Measurements from ENCODE around the gene XRN1.
"Not testable (repeated sequence)": the region's sequence is repeated elsewhere in the genome, so short reads cannot be mapped to it uniquely, and the experiment has no call there.

Gene XRN1

GRCh38 chr3:142324275-142324953 is 123.4 kb downstream of the XRN1 start:
- not testable (repeated sequence) for DNase-seq (ENCODE audit: low read depth in 2 of 2)

- no peak for DNase-seq (ENCODE audit: low read depth in 2 of 2)
Measured at GRCh38 chr3:142319912-142320311, 127.9 kb downstream of the XRN1 start.

- DNase-seq (ENCODE audit: low read depth in 2 of 2), result no peak
Measured at GRCh38 chr3:142319094-142319493, 128.7 kb downstream of the XRN1 start.

- no peak for DNase-seq (ENCODE audit: low read depth in 2 of 2)
Measured at GRCh38 chr3:142318331-142318730, 129.5 kb downstream of the XRN1 start.

GRCh38 chr3:142315978-142316388 is 131.9 kb downstream of the XRN1 start:
- DNase-seq (ENCODE audit: low read depth in 2 of 2), result not testable (repeated sequence)

- no peak for DNase-seq (ENCODE audit: low read depth in 2 of 2)
Measured at GRCh38 chr3:142315083-142315482, 132.8 kb downstream of the XRN1 start.

- DNase-seq (ENCODE audit: low read depth in 2 of 2), result no peak
Measured at GRCh38 chr3:142310439-142310838, 137.4 kb downstream of the XRN1 start.

GRCh38 chr3:142302847-142303246 is 145.0 kb downstream of the XRN1 start:
- DNase-seq (ENCODE audit: low read depth in 2 of 2), result not testable (repeated sequence)

GRCh38 chr3:142298626-142299025 is 149.2 kb downstream of the XRN1 start:
- DNase-seq (ENCODE audit: low read depth in 2 of 2), result no peak

GRCh38 chr3:142296507-142296906 is 151.3 kb downstream of the XRN1 start:
- DNase-seq (ENCODE audit: low read depth in 2 of 2), result no peak

- DNase-seq (ENCODE audit: low read depth in 2 of 2), result no peak
Measured at GRCh38 chr3:142287866-142288638, 159.8 kb downstream of the XRN1 start.

GRCh38 chr3:142285083-142285517 is 162.7 kb downstream of the XRN1 start:
- no peak for DNase-seq (ENCODE audit: low read depth in 2 of 2)

- DNase-seq (ENCODE audit: low read depth in 2 of 2), result no peak
Measured at GRCh38 chr3:142282503-142282902, 165.3 kb downstream of the XRN1 start.

GRCh38 chr3:142281474-142281873 is 166.4 kb downstream of the XRN1 start:
- no peak for DNase-seq (ENCODE audit: low read depth in 2 of 2)

GRCh38 chr3:142279965-142280590 is 167.8 kb downstream of the XRN1 start:
- DNase-seq (ENCODE audit: low read depth in 2 of 2), result no peak

GRCh38 chr3:142278451-142278850 is 169.4 kb downstream of the XRN1 start:
- no peak for DNase-seq (ENCODE audit: low read depth in 2 of 2)

GRCh38 chr3:142276781-142277180 is 171.1 kb downstream of the XRN1 start:
- no peak for DNase-seq (ENCODE audit: low read depth in 2 of 2)

- DNase-seq (ENCODE audit: low read depth in 2 of 2), result no peak
Measured at GRCh38 chr3:142275856-142276255, 172.0 kb downstream of the XRN1 start.

GRCh38 chr3:142274908-142275307 is 172.9 kb downstream of the XRN1 start:
- DNase-seq (ENCODE audit: low read depth in 2 of 2), result no peak

- no peak for DNase-seq (ENCODE audit: low read depth in 2 of 2)
Measured at GRCh38 chr3:142273501-142273900, 174.3 kb downstream of the XRN1 start.

- DNase-seq (ENCODE audit: low read depth in 2 of 2), result no peak
Measured at GRCh38 chr3:142272200-142272891, 175.5 kb downstream of the XRN1 start.

- peak; percentile 6 to 10 for DNase-seq (ENCODE audit: low read depth in 2 of 2)
Measured at GRCh38 chr3:142270407-142270806, 177.4 kb downstream of the XRN1 start.
